ENCODE measurements around the gene EXD3.
"Not testable (repeated sequence)": the region's sequence is repeated elsewhere in the genome, so short reads cannot be mapped to it uniquely, and the experiment has no call there.

DNA sequence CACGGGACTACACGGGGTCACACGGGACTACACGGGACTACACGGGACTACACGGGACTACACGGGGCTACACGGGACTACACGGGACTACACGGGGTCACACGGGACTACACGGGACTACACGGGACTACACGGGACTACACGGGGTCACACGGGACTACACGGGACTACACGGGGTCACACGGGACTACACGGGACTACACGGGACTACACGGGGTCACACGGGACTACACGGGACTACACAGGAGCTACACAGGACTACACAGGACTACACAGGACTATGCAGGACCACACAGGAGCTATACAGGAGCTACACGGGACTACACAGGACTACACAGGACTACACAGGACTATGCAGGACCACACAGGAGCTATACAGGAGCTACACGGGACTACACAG lies 93.4 kb downstream of the EXD3 start:
- not testable (repeated sequence) for TF ChIP-seq CHD1 (IDR thresholded peaks at IDR 0.05; ENCODE audit: low read length); EP300 (IDR thresholded peaks at IDR 0.05; ENCODE audit: low read length); ZNF780A (CRISPR knock-in tag; IDR thresholded peaks at IDR 0.05); SMARCA5 (IDR thresholded peaks at IDR 0.05); CTCF (IDR thresholded peaks at IDR 0.05 in 2 of 3, conservative IDR thresholded peaks at IDR 0.05 in 1 of 3; ENCODE audit: insufficient read depth in 2 of 3, low read depth in 1 of 3, low read length in 3 of 3); POLR2A (conservative IDR thresholded peaks at IDR 0.05); MTA3 (IDR thresholded peaks at IDR 0.05; ENCODE audit: borderline replicate concordance); POLR2AphosphoS5 (IDR thresholded peaks at IDR 0.05; ENCODE audit: control insufficient read depth, insufficient read depth, low read depth, low read length)
- TF ChIP-seq, protein P1, sequence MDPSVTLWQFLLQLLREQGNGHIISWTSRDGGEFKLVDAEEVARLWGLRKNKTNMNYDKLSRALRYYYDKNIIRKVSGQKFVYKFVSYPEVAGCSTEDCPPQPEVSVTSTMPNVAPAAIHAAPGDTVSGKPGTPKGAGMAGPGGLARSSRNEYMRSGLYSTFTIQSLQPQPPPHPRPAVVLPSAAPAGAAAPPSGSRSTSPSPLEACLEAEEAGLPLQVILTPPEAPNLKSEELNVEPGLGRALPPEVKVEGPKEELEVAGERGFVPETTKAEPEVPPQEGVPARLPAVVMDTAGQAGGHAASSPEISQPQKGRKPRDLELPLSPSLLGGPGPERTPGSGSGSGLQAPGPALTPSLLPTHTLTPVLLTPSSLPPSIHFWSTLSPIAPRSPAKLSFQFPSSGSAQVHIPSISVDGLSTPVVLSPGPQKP (CRISPR knock-in tag; IDR thresholded peaks at IDR 0.05) = not testable (repeated sequence)
